C1 segment of cervical spinal cord (tissue), 14 donors: ENCODE results near the gene CCBE1.
"Not testable (repeated sequence)": the region's sequence is repeated elsewhere in the genome, so short reads cannot be mapped to it uniquely, and the experiment has no call there.

ENCODE experiments used
- DNase-seq, 14 donors: peaks; one replicate each; lab custom pipeline; 2025; lab: John Stamatoyannopoulos, UW

The CCBE1 gene

DNA sequence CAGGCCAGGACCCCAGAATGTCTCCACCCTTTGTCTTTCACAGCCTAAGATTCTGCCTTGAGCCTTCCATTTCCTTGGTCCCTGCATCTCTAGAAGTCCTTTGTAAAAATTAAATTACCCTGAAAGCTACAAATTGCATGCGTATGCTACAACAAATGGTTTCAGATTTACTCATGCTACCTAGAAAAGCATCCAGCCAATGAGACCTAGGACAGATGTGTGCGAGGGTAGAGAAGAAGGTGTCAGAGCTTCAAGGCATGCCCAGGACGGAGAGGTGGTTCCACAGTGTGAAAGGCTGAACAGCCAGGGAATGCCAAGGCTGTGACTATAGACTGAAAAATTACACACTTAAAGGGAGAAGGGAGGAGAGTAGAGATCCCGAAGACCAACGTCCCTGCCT lies 40.2 kb downstream of the CCBE1 start:
- no peak for DNase-seq

DNA sequence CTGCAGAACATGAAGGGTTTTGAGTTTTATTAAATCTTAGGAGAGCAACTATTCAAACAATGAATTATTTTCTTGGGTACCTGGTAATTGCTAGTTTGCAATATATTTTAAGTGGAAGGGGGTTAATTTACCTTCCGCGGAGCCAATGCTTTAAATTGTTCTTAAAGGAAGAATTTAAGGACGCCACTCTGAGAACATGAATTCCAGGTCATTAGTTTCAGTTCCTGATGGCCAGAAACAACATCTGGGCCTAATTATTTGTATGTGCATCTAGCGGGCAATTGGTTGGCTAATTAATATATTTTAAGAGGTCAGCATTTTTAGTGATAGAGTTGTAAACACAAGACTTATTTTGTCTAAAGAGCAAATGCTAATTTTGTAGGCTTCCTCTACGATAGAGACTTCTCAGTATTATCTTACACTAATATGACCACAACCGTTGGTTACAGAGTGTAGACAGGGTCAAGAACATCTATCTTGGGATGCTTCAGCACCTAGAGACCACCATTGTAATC lies 40.8 kb downstream of the CCBE1 start:
- DNase-seq, result no peak

DNA sequence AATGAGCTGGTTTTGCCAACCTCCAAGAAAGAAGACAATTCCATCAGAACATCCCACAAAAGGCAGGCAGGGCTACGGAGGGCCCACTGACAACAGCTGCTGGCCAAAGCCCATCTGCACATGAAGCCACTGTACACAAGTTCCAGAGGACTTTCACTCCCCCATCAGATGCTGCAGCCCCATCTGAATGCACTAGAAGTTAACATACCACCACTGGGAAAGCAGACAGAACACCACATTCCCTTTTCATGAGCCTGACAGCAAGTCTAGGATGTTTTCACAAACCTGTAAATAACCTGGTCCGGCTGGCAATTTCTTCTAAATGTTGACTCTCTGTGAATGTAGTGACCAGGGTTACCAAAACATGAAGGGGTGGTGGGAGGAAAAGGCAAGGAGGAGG lies 41.5 kb downstream of the CCBE1 start:
- no peak for DNase-seq

DNA sequence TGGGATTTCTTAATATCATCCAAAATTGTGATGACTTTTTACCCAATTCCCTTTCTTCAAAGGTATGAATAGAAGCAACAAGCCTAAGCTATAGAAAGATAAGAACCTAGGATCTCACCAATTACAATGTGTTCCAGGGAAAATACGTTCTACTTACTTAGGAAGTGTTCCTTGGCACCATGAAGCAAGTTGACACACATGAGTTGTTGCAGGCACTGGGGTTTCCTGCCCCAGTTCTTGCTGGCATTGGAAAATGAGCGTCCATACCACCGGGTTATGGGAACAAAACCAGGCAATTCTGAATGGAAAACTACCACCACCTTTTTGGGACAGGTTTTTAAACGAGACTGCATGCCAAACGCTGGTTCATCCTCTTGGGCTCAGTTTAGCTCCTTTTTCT lies 46.2 kb downstream of the CCBE1 start:
- no peak for DNase-seq

GRCh38 chr18:59650266-59650820 lies 46.9 kb downstream of the CCBE1 start:
- no peak for DNase-seq

- no peak for DNase-seq
These were observed 47.6 kb downstream of the CCBE1 start for GRCh38 chr18:59649591-59649990.

- DNase-seq, result not testable (repeated sequence)
These were observed 48.8 kb downstream of the CCBE1 start for GRCh38 chr18:59648469-59648868.

- no peak for DNase-seq
These were observed 50.3 kb downstream of the CCBE1 start for GRCh38 chr18:59646963-59647307.

GRCh38 chr18:59646228-59646962 lies 50.8 kb downstream of the CCBE1 start:
- DNase-seq, result no peak

GRCh38 chr18:59643740-59644139 lies 53.5 kb downstream of the CCBE1 start:
- DNase-seq, result no peak

DNA sequence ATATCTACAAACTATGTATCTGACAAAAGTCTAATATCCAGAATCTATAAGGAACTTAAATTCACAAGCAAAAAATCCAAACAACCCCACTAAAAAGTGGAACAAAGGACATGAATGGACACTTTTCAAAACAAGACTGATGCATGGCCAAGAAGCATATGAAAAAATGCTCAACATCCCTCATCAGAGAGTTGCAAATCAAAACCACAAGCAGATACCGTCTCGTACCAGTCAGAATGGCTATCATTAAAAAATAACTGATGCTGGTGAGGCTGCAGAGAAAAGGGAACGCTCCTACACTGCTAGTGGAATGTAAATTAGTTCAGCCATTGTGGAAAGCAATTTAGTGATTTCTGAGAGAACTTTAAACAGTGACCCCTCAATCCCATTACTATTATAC lies 56.5 kb downstream of the CCBE1 start:
- no peak for DNase-seq

DNA sequence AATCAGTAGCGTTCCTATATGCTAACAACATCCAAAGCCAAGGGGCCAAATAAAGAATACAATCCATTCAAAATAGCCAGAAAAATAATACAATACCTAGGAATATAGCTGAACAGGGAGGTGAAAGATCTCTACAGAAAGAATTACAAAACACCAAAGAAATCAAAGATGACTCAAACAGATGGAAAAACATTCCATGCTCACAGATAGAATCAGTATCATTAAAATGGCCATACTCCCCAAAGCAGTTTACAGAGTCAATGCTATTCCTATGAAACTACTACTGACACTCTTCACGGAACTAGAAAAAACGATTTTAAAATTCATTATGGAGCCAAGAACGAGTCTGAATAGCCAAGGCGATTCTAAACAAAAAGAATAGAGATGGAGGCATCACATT lies 57.4 kb downstream of the CCBE1 start:
- no peak for DNase-seq

DNA sequence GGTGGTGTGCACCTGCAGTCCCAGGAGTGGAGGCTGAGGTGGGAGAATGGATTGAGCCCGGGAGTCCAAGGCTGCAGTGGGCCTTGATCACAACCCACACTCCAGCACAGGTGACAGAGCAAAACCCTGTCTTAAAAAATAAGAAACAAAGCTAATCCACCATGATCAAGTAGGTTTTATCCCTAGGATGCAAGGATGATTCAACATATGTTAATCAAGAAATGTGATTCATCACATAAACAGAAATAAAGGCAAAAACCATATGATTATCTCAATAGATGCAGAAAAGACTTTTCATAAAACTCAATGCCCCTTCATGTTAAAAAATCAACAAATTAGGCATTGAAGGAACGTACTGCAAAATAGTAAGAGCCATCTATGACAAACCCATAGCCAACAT lies 58.1 kb downstream of the CCBE1 start:
- DNase-seq, result no peak

- no peak for DNase-seq
These were observed 63.2 kb downstream of the CCBE1 start for GRCh38 chr18:59633961-59634485.

- no peak for DNase-seq
These were observed 63.9 kb downstream of the CCBE1 start for GRCh38 chr18:59633317-59633716.

DNA sequence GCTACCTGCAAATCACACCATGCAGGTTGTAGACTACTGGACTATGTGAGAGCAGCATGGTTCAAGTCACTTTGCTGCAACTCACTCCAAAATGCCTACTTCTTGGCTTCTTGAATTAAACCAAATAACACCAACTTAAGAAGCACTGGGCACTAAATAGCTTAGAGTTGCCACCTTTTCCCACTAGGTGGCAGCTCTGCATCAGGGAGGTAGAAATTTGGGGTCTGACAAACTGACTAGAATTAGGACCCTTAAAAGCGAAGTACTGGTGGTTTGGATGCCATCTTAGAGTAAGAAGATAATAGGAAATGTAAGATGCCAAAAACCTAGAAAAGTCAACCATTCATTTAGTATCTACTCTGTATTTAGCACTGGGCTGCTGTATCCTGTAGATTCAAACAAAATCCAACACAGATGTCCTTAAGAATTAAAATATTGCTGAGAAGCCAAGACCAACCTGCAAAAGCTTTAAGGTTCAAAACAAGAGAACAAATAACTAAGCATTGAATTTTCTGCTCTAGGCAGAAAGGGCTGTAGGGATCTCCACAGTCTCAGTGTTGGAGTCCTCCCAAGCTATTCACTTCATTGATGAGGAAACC lies 65.5 kb downstream of the CCBE1 start:
- DNase-seq, result no peak

DNA sequence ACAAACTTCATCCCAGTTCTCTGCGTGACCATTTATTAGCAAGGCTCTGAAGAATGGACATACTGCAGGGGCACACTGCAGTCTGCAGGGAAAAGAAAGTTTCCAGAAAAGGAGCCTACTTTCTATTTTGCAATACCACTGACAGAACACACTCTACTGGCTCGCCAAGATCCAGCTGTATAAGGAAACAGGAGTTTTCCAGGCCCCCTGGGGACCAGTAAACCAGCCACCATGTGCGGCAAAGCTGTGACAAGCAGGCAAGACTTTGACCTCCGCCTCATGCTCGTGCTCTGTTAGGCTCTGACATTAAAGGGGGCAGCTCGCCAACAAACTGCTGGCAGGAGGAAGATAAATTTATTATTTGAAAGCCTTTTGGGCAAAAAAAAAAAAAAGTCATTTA lies 67.3 kb downstream of the CCBE1 start:
- DNase-seq, result no peak

DNA sequence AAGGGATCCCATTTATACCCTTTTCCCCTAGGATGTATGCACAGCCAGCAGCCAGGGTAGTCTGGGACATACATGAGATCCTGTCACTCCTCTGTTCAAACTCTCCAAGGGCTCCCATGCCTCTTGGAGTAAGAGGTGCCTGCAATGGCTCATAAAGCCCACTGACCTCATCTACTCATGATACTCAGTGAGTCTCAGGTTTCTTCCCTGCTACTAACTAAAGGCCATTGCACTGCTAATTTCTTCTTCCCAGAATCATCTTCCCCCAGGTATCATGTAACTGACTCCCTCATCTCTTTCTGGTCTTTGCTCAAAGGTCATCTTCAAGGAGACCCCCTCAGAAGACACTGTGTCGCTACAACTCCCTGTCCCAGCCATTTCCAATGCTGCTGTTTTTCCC lies 68.2 kb downstream of the CCBE1 start:
- no peak for DNase-seq

DNA sequence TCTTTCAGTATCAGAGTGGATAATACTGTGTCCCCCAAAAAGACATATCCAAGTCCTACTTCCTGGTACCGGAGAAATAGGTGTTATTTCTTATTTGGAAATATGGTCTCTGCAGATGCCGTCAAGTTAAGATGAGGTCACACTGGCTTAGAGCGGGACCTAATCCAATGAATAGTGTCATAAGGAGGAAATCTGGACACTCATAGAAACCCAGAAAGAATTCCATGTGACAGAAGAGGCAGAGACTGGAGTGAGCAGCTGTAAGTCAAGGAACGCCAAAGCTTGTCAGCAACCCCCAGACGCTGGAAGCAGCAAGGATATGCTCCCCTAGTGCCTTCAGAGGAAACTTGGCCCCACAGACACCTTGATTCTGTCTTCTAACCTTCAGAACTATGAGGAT lies 69.8 kb downstream of the CCBE1 start:
- DNase-seq, result no peak

DNA sequence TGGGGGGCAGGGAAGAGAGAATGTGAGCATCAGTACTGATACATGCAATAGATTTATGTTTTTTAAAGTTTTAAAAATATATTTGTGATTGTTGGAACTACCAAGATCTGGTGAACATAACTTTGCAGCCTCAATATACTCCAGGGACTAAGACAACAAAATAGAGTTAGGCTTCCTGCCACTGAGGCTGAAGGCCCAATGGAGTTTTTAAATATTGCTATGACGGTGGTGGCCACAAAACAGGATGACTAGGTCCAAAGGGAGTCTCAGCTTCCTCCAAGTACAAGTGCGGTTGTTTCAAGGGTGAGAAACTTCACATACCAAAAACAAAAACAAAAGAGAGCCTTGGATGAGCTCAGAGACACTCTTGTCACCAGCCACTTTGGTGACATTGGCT lies 72.9 kb downstream of the CCBE1 start:
- no peak for DNase-seq

DNA sequence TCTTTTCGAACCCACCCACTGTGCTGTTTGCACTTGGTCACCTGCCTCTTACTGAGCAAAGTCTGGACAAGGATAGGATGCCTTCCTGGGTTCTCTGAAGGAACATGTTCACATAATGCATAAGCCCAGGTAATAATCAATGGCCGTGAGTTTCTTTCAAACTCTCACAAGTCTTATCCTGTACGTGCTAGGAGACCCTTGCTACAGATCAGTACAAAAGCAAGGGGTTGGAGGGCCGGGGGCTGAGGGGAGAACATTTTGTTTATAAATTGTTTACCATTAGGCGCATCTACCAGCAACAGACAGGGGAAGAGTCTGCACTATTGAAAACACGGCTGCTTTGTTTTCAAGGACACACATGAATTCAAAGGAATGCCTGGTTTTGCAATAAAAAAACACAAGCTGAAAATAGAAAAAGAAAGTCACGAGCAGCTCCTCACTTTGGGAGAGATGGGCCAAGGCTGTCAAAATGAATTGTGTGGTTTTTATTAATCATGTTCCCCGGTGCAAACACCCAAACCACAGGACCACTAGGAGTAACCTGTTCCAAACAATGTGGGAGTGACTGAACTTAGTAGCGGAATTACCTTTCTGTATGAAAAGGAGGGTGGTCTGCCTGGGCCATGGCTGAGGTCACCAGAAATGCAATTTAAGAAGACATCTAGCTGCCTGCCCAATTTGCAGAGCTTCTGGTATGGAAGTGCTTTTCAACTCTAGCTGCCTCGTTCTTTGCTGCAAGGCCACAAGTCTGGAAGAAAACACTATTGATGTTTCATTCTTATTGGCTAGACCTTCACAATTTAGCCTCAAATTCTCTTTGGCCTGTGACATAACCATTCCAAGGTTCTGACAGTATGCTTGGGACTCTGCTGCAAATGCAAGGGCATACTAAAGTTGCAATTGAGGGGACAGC lies 73.5 kb downstream of the CCBE1 start:
- DNase-seq, result no peak

DNA sequence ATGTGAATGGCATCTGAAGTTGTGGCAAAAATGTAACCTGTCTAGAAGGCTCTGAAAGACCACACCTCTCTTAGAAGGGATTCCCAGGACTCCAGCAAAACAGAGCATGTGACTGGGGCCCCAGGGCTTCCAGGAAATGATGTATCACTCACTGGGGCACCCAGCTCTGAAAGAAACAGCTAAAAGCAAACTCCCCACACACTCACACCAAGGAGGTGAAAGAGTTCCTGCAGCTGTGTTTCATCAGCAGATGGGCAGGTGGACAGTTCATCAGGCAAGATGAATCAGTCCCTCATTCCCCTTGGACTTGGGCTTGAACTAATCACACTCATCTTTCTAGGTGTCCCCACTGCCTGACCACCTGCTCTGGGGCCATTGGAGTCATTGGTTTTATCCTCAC lies 76.2 kb downstream of the CCBE1 start:
- no peak for DNase-seq
